ENCODE data around the gene MTHFD1. TPM values are rescaled to one million over a fixed set of nuclear protein-coding genes. Genes with fewer than 3 reads are reported as not detected.

MTHFD1 gene
- total RNA-seq, 1 experiment from 2014 or later = 153 TPM

GRCh38 chr14:64423987-64424386 lies 35.8 kb downstream of the MTHFD1 start:
- Histone ChIP-seq H2AFZ (ENCODE audit: low read depth, low read length, poor library complexity, severe bottlenecking) (no peak overlapping the region), H3K27me3 (ENCODE audit: insufficient read depth, low read length) (no peaks in the 10 kb centered on the region), H3K4me2 (ENCODE audit: low read length) (no peak overlapping the region), H3K36me3 (ENCODE audit: control insufficient read depth in 1 of 2, insufficient read depth in 2 of 2, low read length in 2 of 2) (peaks cover 14 to 53% of the 10 kb centered on the region in 2 experiments; a peak in 3 of 4 replicates), H4K20me1 (ENCODE audit: insufficient read depth) (no peaks in the 10 kb centered on the region), H3K27ac (ENCODE audit: low read depth, low read length) (no peak overlapping the region), H3K9ac (ENCODE audit: low read length) (no peak overlapping the region), H3K9me3 (ENCODE audit: control insufficient read depth in 1 of 2, insufficient read depth in 1 of 2, low read depth in 1 of 2, low read length in 2 of 2) (no peaks in the 10 kb centered on the region), H3K4me3 (replicated peaks in 1 of 2; ENCODE audit: low read depth in 1 of 2, low read length in 2 of 2) (no peak overlapping the region), H3K9me2 (ENCODE audit: insufficient read depth) (no peaks in the 10 kb centered on the region), H3K79me2 (ENCODE audit: insufficient read depth, low read length) (no peaks in the 10 kb centered on the region), H3K4me1 (ENCODE audit: control insufficient read depth in 1 of 2, insufficient read depth in 2 of 2, low read length in 2 of 2) (peaks cover 8 to 13% of the 10 kb centered on the region in 2 experiments)
- CTCF ChIA-PET = interaction anchor here (0.6 kb wide), 1 partner anchor 36 kb away, joined by 3 read pairs; the partner anchor contains the start of gene MTHFD1
- no peak for ATAC-seq
- intact Hi-C loops (cut with micrococcal nuclease) = no loop called here
- TF ChIP-seq ZFX (IDR thresholded peaks at IDR 0.05) = no peak
- no peak for TF ChIP-seq ZNF274 (IDR thresholded peaks at IDR 0.05; ENCODE audit: low read depth, low read length)
- TF ChIP-seq EZH2 (IDR thresholded peaks at IDR 0.05) = no peak
- TF ChIP-seq SIN3A (IDR thresholded peaks at IDR 0.05; ENCODE audit: low read depth) = no peak
- no peak for DNase-seq (ENCODE audit: low read depth, low spot score)
- RAD21 ChIA-PET (ENCODE audit: low non-redundant PET in 1 of 2, low total read pairs in 2 of 2, uncharacterized antibody in 2 of 2, unreplicated experiment in 2 of 2) = no interaction called here
- no TSS peak for BruUV-seq (replicated peaks)
- POLR2A ChIA-PET = no interaction called here

DNA sequence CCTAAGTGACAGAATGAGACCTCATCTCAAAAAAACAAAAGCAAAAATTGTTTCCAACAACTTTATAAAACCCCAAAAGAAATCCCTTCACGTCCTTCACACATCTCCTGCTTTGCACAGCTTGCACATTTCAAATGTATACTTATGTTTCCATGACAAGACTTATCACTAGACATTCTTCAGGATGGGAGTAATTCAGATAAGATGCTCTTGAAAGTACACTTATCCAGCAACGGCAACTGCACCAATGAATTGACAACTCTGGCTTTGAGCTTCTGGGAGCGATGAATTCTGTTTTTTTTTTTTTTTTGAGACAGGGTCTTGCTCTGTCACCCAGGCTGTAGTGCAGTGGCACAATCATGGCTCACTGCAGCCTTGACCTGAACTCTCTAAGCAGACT lies 46.4 kb downstream of the MTHFD1 start:
- intact Hi-C loops (cut with micrococcal nuclease) = no loop called here
- RAD21 ChIA-PET (ENCODE audit: low non-redundant PET in 1 of 2, low total read pairs in 2 of 2, uncharacterized antibody in 2 of 2, unreplicated experiment in 2 of 2) = no interaction called here
- H3K79me2 ChIP-seq (ENCODE audit: insufficient read depth, low read length) = no peaks in the 10 kb centered on the region
- no peak for DNase-seq (ENCODE audit: low read depth, low spot score)
- no peak overlapping the region for H2AFZ ChIP-seq (ENCODE audit: low read depth, low read length, poor library complexity, severe bottlenecking)
- H3K27me3 ChIP-seq (ENCODE audit: insufficient read depth, low read length) = no peaks in the 10 kb centered on the region
- H3K9me2 ChIP-seq (ENCODE audit: insufficient read depth) = no peaks in the 10 kb centered on the region
- CTCF ChIA-PET = interaction anchor here (0.7 to 1.1 kb wide), 2 partner anchors 29 to 129 kb away, joined by 3 read pairs; no protein-coding TSS in a partner anchor
- no peak for ATAC-seq
- POLR2A ChIA-PET = no interaction called here
- no peaks in the 10 kb centered on the region for H4K20me1 ChIP-seq (ENCODE audit: insufficient read depth)
- H3K36me3 ChIP-seq (ENCODE audit: control insufficient read depth in 1 of 2, insufficient read depth in 2 of 2, low read length in 2 of 2) = peaks cover 31 to 52% of the 10 kb centered on the region in 2 experiments
- H3K9ac ChIP-seq (ENCODE audit: low read length) = no peak overlapping the region
- H3K4me1 ChIP-seq (ENCODE audit: control insufficient read depth in 1 of 2, insufficient read depth in 2 of 2, low read length in 2 of 2) = peaks cover 32 to 34% of the 10 kb centered on the region in 2 experiments
- no peak overlapping the region for H3K27ac ChIP-seq (ENCODE audit: low read depth, low read length)
- no peaks in the 10 kb centered on the region for H3K9me3 ChIP-seq (ENCODE audit: control insufficient read depth in 1 of 2, insufficient read depth in 1 of 2, low read depth in 1 of 2, low read length in 2 of 2)
- H3K4me3 ChIP-seq (replicated peaks in 1 of 2; ENCODE audit: low read depth in 1 of 2, low read length in 2 of 2) = no peak overlapping the region
- H3K4me2 ChIP-seq (ENCODE audit: low read length) = no peak overlapping the region
- no TSS peak for BruUV-seq (replicated peaks)
- TF ChIP-seq FOSL1 (IDR thresholded peaks at IDR 0.05; ENCODE audit: low read depth) (no peak), MAX (IDR thresholded peaks at IDR 0.05) (no peak), EZH2 (IDR thresholded peaks at IDR 0.05) (no peak), JUND (IDR thresholded peaks at IDR 0.05) (no peak), EGR1 (IDR thresholded peaks at IDR 0.05; ENCODE audit: low read depth) (no peak), POLR2AphosphoS5 (IDR thresholded peaks at IDR 0.05; ENCODE audit: low read depth, low read length) (no peak), RAD21 (IDR thresholded peaks at IDR 0.05; ENCODE audit: low read depth) (no peak), REST (IDR thresholded peaks at IDR 0.05; ENCODE audit: low read depth) (no peak), ZNF274 (IDR thresholded peaks at IDR 0.05; ENCODE audit: low read depth, low read length) (no peak), SP1 (IDR thresholded peaks at IDR 0.05; ENCODE audit: low read depth) (no peak)
- TF ChIP-seq, protein P1, sequence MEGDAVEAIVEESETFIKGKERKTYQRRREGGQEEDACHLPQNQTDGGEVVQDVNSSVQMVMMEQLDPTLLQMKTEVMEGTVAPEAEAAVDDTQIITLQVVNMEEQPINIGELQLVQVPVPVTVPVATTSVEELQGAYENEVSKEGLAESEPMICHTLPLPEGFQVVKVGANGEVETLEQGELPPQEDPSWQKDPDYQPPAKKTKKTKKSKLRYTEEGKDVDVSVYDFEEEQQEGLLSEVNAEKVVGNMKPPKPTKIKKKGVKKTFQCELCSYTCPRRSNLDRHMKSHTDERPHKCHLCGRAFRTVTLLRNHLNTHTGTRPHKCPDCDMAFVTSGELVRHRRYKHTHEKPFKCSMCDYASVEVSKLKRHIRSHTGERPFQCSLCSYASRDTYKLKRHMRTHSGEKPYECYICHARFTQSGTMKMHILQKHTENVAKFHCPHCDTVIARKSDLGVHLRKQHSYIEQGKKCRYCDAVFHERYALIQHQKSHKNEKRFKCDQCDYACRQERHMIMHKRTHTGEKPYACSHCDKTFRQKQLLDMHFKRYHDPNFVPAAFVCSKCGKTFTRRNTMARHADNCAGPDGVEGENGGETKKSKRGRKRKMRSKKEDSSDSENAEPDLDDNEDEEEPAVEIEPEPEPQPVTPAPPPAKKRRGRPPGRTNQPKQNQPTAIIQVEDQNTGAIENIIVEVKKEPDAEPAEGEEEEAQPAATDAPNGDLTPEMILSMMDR (IDR thresholded peaks at IDR 0.05 in 2 of 3, conservative IDR thresholded peaks at IDR 0.05 in 1 of 3; ENCODE audit: borderline replicate concordance in 1 of 3, insufficient read depth in 1 of 3, low read depth in 2 of 3, low read length in 2 of 3) = no peak
